CD4-positive, alpha-beta T cell treated with Interleukin-1 beta for 1 hour (primary cell): ENCODE measurements around the gene PLAAT3.
"Not testable (repeated sequence)": the region's sequence is repeated elsewhere in the genome, so short reads cannot be mapped to it uniquely, and the experiment has no call there.

Source experiments
- DNase-seq, 2 donors: peaks; one replicate each; pipeline ENCODE4 v3.0.0-alpha.2; 2020 to 2022

The PLAAT3 gene

DNA sequence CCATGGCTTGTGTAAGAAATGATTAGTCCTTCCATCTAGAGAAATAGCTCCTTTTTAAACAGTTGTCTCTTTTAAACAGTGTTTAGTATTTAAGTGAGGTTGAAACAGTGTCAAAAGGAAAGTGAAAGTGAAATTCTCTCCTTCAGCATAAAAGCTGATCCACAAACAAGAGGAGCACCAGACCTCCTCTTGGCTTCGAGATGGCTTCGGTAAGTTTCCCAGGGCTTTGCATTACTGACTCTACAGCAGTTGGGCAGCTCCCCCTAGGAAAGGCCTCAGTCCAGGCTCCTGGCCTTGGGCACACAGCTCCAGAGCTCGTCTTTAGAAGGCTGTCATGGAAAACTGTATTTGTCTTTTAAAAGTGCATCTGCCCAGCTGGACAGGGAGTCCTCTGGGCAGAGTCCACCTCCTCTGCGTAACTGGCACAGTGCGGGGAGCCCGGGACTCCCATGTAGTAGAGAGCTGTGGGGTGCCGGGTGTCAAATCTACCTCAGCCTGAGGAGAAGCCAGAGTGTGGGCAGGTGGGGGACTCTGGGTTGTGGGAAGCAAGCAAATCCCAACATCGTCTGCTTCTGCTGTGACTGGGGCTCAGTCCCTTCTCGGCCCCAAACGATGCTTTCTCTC, 77.5 kb downstream of the PLAAT3 start, which contains the start of gene PLAAT4:
Gene PLAAT4 (plus strand): TSS at position 140 of the 624 bp plus-strand sequence. CDS start 61 bp downstream, at position 201.
- peak in 1 of 2 donors; percentile 68 for DNase-seq

DNA sequence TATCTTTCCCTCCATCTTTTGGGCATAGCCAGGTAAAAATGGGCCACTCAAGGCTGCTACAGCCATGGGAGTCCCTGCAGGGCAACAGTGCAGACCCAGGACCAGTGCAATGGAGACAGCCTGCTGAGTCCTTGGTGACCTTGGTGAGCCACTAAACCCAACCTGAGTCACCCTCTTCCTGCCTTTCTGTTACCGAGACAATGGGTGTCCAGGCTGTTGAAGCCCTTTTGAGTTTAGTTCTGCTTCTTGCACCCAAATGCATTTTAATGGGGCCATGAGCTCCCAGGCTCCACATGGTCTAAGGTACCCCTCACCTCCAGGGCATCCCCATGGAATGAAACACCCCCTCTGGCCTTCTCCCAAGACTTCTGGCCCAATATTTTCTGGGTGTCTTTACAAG, 78.5 kb downstream of the PLAAT3 start:
- DNase-seq, result peak; percentile 23 to 40

DNA sequence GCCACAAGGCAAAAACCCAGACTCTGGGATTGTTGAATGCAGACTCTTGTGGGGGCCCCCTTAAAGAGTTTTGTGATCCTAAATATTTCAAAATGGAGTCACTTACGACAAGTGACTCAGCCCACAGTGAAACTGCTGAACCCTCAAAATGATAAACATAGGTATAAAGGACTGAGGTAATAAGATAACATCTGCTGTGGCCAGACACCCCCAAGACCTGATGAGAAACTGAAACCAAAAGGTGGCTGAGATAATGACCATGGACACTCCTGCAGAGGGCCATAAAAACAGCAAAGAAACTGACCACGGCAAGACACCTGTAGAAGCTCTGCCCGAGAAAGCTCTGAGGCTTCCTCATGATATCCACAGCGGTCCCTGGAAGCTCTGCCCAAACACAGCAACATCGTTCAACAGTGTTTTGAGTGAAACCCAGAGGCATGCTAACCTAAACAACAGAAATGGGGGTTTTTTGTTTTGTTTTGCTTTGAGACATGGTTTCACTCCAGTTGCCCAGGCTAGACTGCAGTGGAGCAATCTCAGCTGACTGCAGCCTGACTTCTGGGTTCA, 79.3 kb downstream of the PLAAT3 start:
- DNase-seq, result peak; percentile 25 to 48

DNA sequence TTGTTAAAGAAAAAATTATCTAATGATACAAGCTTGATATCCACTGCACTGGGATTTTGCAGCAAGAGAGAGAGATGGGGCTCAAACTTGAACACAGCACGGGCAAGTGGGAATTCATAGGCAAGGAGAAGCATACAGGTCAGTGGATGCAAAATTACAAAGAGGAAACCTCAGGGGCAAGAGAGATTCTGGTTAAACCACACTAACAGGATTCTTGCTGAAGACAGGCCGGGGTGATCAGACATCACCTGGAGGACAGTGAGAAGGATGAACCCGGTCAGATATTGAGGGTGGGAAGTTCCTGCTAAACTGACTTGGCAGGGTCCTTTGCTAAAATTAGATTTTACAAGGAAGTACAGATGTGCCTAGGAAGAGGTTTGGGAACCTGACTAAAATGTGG, 80.2 kb downstream of the PLAAT3 start:
- DNase-seq, result no peak

DNA sequence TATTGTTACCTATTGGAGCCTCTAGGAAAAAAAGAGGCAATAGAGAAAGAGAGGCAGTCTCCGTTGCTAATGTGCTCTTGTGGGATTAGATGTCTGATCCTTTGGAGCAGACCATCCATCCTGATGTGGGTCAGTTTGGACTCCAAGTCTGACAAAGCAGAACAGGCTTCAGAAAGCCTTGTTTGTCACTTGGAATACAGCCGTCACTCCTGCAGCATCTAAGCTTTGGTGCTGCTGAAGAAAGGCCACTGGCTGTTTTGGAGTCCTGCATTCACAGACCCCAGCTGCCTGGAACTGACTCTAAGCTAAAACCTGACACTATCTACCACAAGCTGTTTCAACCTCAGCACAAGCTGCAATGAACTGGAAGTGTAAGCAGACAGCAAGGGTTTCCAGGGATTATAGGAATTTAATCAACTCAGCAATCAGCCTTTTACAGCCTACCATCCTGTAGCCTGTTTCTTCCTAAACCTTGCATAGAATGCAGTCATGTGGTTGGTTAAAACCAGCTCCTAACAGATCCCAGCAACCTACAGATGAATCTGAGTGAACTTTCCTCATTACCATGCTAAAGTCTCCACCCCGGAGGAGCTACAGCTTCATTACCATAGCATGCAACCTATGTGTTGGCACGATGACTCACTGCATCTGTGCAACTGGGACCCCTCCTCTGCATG, 81.3 kb downstream of the PLAAT3 start:
- no peak for DNase-seq

DNA sequence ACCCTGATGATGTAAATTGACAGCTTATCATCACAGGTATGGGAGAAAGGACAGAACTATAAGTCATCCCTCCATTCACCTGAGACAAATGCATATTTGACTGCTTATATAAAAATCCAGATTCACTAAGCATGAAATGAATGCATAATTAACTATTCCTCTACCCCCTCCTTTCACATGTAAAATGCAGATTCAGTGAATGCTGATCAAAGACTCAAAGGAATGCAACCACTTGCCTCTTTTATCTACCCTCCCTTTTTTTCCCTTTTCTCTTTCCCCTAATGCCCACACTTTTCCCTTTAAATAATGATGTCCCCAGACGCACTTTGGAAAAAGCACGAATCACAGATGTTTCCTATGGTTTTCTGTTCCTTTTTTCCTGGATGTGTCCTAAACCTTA, 82.1 kb downstream of the PLAAT3 start:
- no peak for DNase-seq

DNA sequence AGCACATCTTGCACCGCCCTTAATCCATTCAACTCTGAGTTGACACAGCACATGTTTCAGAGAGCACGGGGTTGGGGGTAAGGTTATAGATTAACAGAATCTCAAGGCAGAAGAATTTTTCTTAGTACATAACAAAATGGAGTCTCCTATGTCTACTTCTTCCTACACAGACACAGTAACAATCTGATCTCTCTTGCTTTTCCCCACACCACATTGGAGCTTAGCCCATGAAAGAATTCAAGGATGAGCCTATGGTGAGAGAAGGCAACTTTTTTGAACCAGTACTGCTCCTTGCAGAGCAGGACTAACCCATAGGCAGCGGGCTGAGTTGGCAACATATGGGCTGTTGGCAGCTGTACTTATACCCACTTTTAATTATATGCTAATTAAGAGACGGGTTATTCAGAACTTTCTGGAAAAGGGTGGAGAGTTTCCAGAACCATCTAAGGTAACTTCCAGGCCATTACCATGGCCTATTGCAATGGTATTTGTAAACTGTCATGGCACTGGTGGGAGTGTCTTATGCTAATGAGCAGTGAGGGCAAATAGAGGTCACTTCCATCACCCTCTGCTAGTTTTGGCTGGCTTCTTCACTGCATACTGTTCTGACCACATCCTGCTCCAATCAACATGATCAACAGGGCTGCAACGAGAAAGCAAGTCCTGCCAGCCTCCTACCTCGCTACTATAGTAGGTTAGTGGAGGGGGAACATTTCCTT, 83.0 kb downstream of the PLAAT3 start:
- DNase-seq, result peak; percentile 77 to 85

DNA sequence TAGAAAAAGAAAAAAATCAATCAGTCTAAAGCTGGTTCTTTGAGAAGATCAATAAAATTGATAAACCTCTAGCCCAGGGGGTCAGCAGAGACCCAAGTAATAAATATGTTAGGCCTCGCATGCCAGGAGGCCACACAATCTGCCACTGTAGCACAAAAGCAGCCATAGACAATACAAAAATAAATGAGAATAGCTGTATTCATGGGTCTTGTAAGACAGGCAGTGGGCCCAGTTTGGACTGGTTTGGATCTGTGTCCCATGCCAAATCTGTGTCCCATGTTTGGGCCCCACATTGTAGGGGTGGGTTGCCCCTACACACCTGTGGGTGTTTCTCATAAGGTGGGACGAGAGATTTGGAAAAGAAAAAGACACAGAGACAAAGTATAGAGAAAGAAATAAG, 84.2 kb downstream of the PLAAT3 start:
- no peak for DNase-seq

DNA sequence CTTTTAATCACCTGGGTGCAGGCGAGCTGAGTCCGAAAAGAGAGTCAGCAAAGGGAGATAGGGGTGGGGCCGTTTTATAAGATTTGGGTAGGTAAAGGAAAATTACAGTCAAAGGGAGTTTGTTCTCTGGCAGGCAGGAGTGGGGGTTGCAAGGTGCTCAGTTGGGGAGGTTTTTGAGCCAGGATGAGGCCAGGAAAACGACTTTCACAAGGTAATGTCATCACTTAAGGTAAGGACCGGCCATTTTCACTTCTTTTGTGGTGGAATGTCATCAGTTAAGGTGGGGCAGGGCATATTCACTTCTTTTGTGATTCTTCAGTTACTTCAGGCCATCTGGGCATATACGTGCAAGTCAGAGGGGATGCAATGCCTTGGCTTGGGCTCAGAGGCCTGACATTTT, 84.9 kb downstream of the PLAAT3 start:
- DNase-seq, result not testable (repeated sequence)

DNA sequence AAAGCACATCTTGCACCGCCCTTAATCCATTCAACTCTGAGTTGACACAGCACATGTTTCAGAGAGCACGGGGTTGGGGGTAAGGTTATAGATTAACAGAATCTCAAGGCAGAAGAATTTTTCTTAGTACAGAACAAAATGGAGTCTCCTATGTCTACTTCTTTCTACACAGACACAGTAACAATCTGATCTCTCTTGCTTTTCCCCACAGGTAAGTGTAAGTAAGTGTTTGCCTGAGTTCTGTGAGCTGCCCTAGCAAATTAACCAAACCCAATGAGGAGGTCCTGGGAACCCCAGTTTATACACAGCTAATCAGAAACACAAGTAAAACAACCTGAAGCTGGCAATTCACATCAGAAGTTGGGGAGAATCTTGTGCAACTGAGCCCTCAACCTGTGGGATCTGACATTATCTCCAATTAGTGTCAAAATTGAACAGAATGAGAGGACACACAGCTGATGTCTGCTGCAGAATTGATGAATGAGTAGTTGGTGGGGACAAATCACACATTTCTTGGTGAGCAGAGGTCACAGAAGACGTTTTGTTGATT, 85.4 kb downstream of the PLAAT3 start:
- DNase-seq, result not testable (repeated sequence)

DNA sequence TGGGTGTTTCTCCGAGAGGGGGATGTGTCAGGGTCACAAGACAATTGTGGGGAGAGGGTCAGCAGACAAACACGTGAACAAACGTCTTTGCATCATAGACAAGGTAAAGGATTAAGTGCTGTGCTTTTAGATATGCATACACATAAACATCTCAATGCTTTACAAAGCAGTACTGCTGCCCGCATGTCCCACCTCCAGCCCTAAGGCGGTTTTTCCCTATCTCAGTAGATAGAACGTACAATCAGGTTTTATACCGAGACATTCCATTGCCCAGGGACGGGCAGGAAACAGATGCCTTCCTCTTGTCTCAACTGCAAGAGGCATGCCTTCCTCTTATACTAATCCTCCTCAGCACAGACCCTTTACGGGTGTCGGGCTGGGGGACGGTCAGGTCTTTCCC, 86.1 kb downstream of the PLAAT3 start:
- DNase-seq, result not testable (repeated sequence)

DNA sequence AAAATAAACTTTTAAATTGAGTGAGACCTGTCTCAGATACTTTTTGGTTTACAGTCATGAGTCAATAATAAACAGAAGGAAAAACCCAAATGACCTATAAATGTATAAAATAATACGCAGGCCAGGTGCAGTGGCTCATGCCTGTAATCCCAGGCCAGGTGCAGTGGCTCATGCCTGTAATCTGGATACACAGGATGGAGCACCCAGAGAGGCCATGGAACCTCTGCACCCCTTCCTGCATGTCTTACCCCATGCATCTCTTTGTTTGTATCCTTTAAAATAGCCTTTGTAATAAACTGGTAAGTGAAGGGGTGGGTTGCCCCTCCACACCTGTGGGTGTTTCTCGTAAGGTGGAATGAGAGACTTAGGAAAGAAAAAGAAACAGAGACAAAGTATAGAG, 86.6 kb downstream of the PLAAT3 start:
- no peak for DNase-seq
